SK-N-SH (cell line): ENCODE results near the gene HES1. TPM values are rescaled to one million over a fixed set of nuclear protein-coding genes. Genes with fewer than 3 reads are reported as not detected.
A peak's percentile ranks its signal among the peaks of the same experiment; 100 is the strongest.

Experiments used
- CTCF ChIA-PET: fragments of 300-600, 350-600 bp; formaldehyde crosslinking; extraction: SDS; loops from one replicate; lab custom pipeline; 2021; lab: Yijun Ruan, JAX
- POLR2A ChIA-PET: fragments of 350-600 bp; sonication (Branson Sonifier 250); formaldehyde crosslinking; extraction: SDS; loops from one replicate; lab custom pipeline; 2020; ENCODE audit warnings: antibody characterized with exemption, inconsistent platforms; lab: Yijun Ruan, JAX
- DNase-seq: peaks from one replicate; pipeline ENCODE4 v3.0.0; 2012
- H2AFZ ChIP-seq: fragments of 200-600 bp; sonication (generic); 2 replicates; pipeline ENCODE4 v1.8.1; 2016; ENCODE audit warnings: antibody characterized with exemption, mild to moderate bottlenecking, low read depth
- H3F3A ChIP-seq: fragments of 200-600 bp; sonication (generic); replicated peaks from 2 replicates; pipeline ENCODE3; 2016; ENCODE audit warnings: antibody characterized with exemption, mild to moderate bottlenecking; ENCODE audit not compliant: insufficient read depth
- H3K27ac ChIP-seq, 2 experiments: fragments of 200-500 bp in 1 of 2; fragments of 200-600 bp in 1 of 2; sonication (Bioruptor generic) in 1 of 2; sonication (generic), shearing (Covaris generic) in 1 of 2; 2 replicates each; pipeline versions ENCODE4 v1.5.1 to v1.6.1; 2014 to 2016; ENCODE audit warnings: low read depth in 2 of 2, inconsistent platforms in 1 of 2, low read length in 1 of 2, mild to moderate bottlenecking in 1 of 2, mixed read lengths in 1 of 2
- H3K27me3 ChIP-seq: fragments of 200-600 bp; sonication (generic), shearing (Covaris generic); 2 replicates; pipeline ENCODE4 v1.6.1; 2016; ENCODE audit warnings: mixed run types; ENCODE audit not compliant: insufficient read depth
- H3K36me3 ChIP-seq, 2 experiments: fragments of 200-500 bp in 1 of 2; fragments of 200-600 bp in 1 of 2; sonication (Bioruptor generic) in 1 of 2; sonication (generic) in 1 of 2; replicated peaks in 1 of 2; 2 replicates each; pipeline versions ENCODE3 to v1.5.1; 2014 to 2016; ENCODE audit warnings: low read length in 1 of 2, mild to moderate bottlenecking in 1 of 2; ENCODE audit not compliant: insufficient read depth in 2 of 2, control insufficient read depth in 1 of 2
- H3K4me1 ChIP-seq, 2 experiments: fragments of 200-500 bp in 1 of 2; fragments of 200-600 bp in 1 of 2; sonication (Bioruptor generic) in 1 of 2; sonication (generic), shearing (Covaris generic) in 1 of 2; 2 replicates each; pipeline versions ENCODE4 v1.5.1 to v1.6.1; 2014 to 2016; ENCODE audit warnings: low read depth in 1 of 2, low read length in 1 of 2, mixed run types in 1 of 2; ENCODE audit not compliant: insufficient read depth in 2 of 2, control insufficient read depth in 1 of 2
- H3K4me2 ChIP-seq: fragments of 200-600 bp; sonication (generic), shearing (Covaris generic); 2 replicates; pipeline ENCODE4 v1.6.1; 2017; ENCODE audit warnings: mixed run types
- H3K4me3 ChIP-seq, 2 experiments: fragments of 200-500 bp in 1 of 2; fragments of 200-600 bp in 1 of 2; sonication (Bioruptor generic) in 1 of 2; sonication (generic), shearing (Covaris generic) in 1 of 2; 2 replicates each; pipeline versions ENCODE4 v1.5.1 to v1.8.1; 2014 to 2016; ENCODE audit warnings: low read depth in 2 of 2, inconsistent platforms in 1 of 2, low read length in 1 of 2, mild to moderate bottlenecking in 1 of 2, mixed read lengths in 1 of 2, moderate library complexity in 1 of 2
- H3K79me2 ChIP-seq: fragments of 200-600 bp; sonication (generic); 2 replicates; pipeline ENCODE4 v1.8.1; 2017; ENCODE audit warnings: mild to moderate bottlenecking; ENCODE audit not compliant: insufficient read depth
- H3K9ac ChIP-seq: fragments of 200-600 bp; sonication (generic); 2 replicates; pipeline ENCODE4 v1.6.1; 2017; ENCODE audit warnings: mixed run types
- H3K9me2 ChIP-seq: fragments of 200-600 bp; sonication (generic); 2 replicates; pipeline ENCODE4 v1.6.1; 2017; ENCODE audit warnings: mixed run types
- H3K9me3 ChIP-seq: fragments of 200-600 bp; sonication (generic); 2 replicates; pipeline ENCODE4 v1.6.1; 2017; ENCODE audit warnings: mixed run types, mild to moderate bottlenecking, moderate library complexity
- H4K20me1 ChIP-seq: fragments of 200-600 bp; sonication (generic); 2 replicates; pipeline ENCODE4 v1.6.1; 2017; ENCODE audit warnings: mild to moderate bottlenecking, mixed run types; ENCODE audit not compliant: insufficient read depth
- ELF1 ChIP-seq: IDR thresholded peaks from 2 replicates; pipeline ENCODE4 v1.4.0; 2012
- EP300 ChIP-seq, 2 experiments: IDR thresholded peaks; 2 replicates each; pipeline versions ENCODE4 v1.4.0 to v1.6.1; 2012; ENCODE audit warnings: borderline replicate concordance in 1 of 2, low read depth in 1 of 2, low read length in 1 of 2
- FOSL2 ChIP-seq: IDR thresholded peaks from 2 replicates; pipeline ENCODE4 v1.4.0; 2012; ENCODE audit warnings: low read depth, mild to moderate bottlenecking, moderate library complexity, borderline replicate concordance
- FOXJ3 ChIP-seq: sonication (generic); formaldehyde crosslinking; IDR thresholded peaks from 2 replicates; pipeline ENCODE4 v1.5.1; 2020; ENCODE audit warnings: mild to moderate bottlenecking, missing genetic modification reagents
- FOXM1 ChIP-seq: IDR thresholded peaks from 2 replicates; pipeline ENCODE4 v1.4.0; 2012; ENCODE audit warnings: low read depth, mild to moderate bottlenecking
- GABPA ChIP-seq: IDR thresholded peaks from 2 replicates; pipeline ENCODE4 v1.4.0; 2012; ENCODE audit warnings: low read depth, mild to moderate bottlenecking
- GATA2 ChIP-seq: sonication (generic); formaldehyde crosslinking; IDR thresholded peaks from 2 replicates; pipeline ENCODE4 v1.5.0; 2020; ENCODE audit warnings: mild to moderate bottlenecking, missing genetic modification reagents
- MEF2A ChIP-seq: IDR thresholded peaks from 2 replicates; pipeline ENCODE4 v1.4.0; 2012; ENCODE audit warnings: low read depth, borderline replicate concordance
- MXI1 ChIP-seq: IDR thresholded peaks from 2 replicates; pipeline ENCODE4 v1.6.1; 2012; ENCODE audit warnings: mild to moderate bottlenecking, low read depth, low read length, improper control_type of control experiment
- POLR2AphosphoS5 ChIP-seq: IDR thresholded peaks from 2 replicates; pipeline ENCODE4 v1.6.1; 2012; ENCODE audit warnings: low read depth, low read length
- RCOR1 ChIP-seq: fragments of 150-350 bp; IDR thresholded peaks from 2 replicates; pipeline ENCODE4 v1.6.1; 2017; ENCODE audit warnings: antibody characterized with exemption, low read length
- REST ChIP-seq: IDR thresholded peaks from 2 replicates; pipeline ENCODE4 v1.6.1; 2012; ENCODE audit warnings: mild to moderate bottlenecking, low read depth, low read length, moderate library complexity
- RFX5 ChIP-seq: IDR thresholded peaks from 2 replicates; pipeline ENCODE4 v1.6.1; 2012; ENCODE audit warnings: mild to moderate bottlenecking, improper control_type of control experiment, low read length
- SIN3A ChIP-seq: IDR thresholded peaks from 2 replicates; pipeline ENCODE4 v1.6.1; 2012; ENCODE audit warnings: low read depth, mild to moderate bottlenecking, low read length, moderate library complexity, borderline replicate concordance
- SMC3 ChIP-seq: IDR thresholded peaks from 2 replicates; pipeline ENCODE4 v1.6.1; 2012; ENCODE audit warnings: low read depth, low read length, improper control_type of control experiment
- TAF1 ChIP-seq: IDR thresholded peaks from 2 replicates; pipeline ENCODE4 v1.6.1; 2012; ENCODE audit warnings: low read depth, mild to moderate bottlenecking, low read length, moderate library complexity, borderline replicate concordance
- TEAD4 ChIP-seq: IDR thresholded peaks from 2 replicates; pipeline ENCODE4 v1.4.0; 2012; ENCODE audit warnings: mild to moderate bottlenecking, borderline replicate concordance; ENCODE audit not compliant: insufficient read depth
- YY1 ChIP-seq: IDR thresholded peaks from 2 replicates; pipeline ENCODE4 v1.4.0; 2012; ENCODE audit warnings: low read depth, mild to moderate bottlenecking
- WGBS: methylation state at CpG from one replicate; pipeline ENCODE4 v1.1.6; 2017; ENCODE audit warnings: low lambda C conversion rate; 5-methylcytosine and 5-hydroxymethylcytosine counted together
- polyA plus RNA-seq, 3 experiments: library from polyadenylated mRNA; depleted of rRNA; stranded (reverse); fragments of >200 nt; gene quantifications; 2 replicates each; pipeline ENCODE4 v1.2.3, GENCODE V29; 2012
- TF ChIP-seq, protein P1 (sequence below): fragments of 200-600 bp; sonication (generic); IDR thresholded peaks from 2 replicates; pipeline ENCODE4 v1.6.1; 2017; ENCODE audit warnings: antibody characterized with exemption, mild to moderate bottlenecking, moderate library complexity
- TF ChIP-seq, protein P2 (sequence below): IDR thresholded peaks from 2 replicates; pipeline ENCODE4; 2012

HES1 gene
- polyA plus RNA-seq, 1 of the 3 experiments (the other 2 are of a cell fraction): 225 TPM

DNA sequence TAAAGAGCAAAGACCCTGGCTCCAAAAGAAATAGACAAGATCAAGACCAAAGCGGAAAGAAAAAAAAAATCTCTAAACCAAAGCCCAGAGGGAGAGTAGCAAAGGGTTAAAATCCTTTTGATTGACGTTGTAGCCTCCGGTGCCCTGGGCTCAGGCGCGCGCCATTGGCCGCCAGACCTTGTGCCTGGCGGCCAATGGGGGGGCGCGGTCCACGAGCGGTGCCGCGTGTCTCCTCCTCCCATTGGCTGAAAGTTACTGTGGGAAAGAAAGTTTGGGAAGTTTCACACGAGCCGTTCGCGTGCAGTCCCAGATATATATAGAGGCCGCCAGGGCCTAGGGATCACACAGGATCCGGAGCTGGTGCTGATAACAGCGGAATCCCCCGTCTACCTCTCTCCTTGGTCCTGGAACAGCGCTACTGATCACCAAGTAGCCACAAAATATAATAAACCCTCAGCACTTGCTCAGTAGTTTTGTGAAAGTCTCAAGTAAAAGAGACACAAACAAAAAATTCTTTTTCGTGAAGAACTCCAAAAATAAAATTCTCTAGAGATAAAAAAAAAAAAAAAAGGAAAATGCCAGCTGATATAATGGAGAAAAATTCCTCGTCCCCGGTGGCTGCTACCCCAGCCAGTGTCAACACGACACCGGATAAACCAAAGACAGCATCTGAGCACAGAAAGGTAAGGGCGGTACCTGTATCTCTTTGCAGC is at the start of gene HES1 (continued):
- no peak for TF ChIP-seq MEF2A
- no peak for TF ChIP-seq GABPA
- no peak for TF ChIP-seq TEAD4
- peak; percentile 55; the same call in 1 of the 2 replicates for TF ChIP-seq MXI1
- peak; percentile 94 for TF ChIP-seq POLR2AphosphoS5
- TF ChIP-seq YY1: peak; percentile 26; the same call in 1 of the 2 replicates
- no peak for TF ChIP-seq FOSL2
- peak; percentile 82; the same call in 1 of the 2 replicates for TF ChIP-seq RFX5
- no peak for TF ChIP-seq EP300 (IDR thresholded peaks at IDR 0.05; ENCODE audit: borderline replicate concordance in 1 of 2, low read depth in 1 of 2, low read length in 1 of 2)
- peak; percentile 85 for TF ChIP-seq TAF1
- TF ChIP-seq, protein P1, sequence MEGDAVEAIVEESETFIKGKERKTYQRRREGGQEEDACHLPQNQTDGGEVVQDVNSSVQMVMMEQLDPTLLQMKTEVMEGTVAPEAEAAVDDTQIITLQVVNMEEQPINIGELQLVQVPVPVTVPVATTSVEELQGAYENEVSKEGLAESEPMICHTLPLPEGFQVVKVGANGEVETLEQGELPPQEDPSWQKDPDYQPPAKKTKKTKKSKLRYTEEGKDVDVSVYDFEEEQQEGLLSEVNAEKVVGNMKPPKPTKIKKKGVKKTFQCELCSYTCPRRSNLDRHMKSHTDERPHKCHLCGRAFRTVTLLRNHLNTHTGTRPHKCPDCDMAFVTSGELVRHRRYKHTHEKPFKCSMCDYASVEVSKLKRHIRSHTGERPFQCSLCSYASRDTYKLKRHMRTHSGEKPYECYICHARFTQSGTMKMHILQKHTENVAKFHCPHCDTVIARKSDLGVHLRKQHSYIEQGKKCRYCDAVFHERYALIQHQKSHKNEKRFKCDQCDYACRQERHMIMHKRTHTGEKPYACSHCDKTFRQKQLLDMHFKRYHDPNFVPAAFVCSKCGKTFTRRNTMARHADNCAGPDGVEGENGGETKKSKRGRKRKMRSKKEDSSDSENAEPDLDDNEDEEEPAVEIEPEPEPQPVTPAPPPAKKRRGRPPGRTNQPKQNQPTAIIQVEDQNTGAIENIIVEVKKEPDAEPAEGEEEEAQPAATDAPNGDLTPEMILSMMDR: no peak
- TF ChIP-seq, all 33 proteins: peak for 13

- Histone ChIP-seq H3K27ac (no peak overlapping the region), H2AFZ (no peak overlapping the region), H3K9me2 (no peaks in the 10 kb centered on the region), H4K20me1 (no peaks in the 10 kb centered on the region), H3F3A (no peaks in the 10 kb centered on the region), H3K9me3 (no peaks in the 10 kb centered on the region), H3K27me3 (peaks cover 26% of the 10 kb centered on the region), H3K9ac (no peak overlapping the region), H3K4me2 (no peak overlapping the region), H3K36me3 (no peaks in the 10 kb centered on the region), H3K4me3 (no peak overlapping the region), H3K79me2 (no peaks in the 10 kb centered on the region), H3K4me1 (peaks cover 7 to 19% of the 10 kb centered on the region in 2 experiments; a peak in 2 of 4 replicates)
- no peak for DNase-seq
- POLR2A ChIA-PET: no interaction called here
- CTCF ChIA-PET: interaction anchor here (0.7 to 1.5 kb wide), 3 partner anchors 44 to 424 kb away, joined by 3 to 4 read pairs (median 3); no protein-coding TSS in a partner anchor
- 87% methylated on average over 8 of the region's 12 CpGs for WGBS
- TF ChIP-seq SIN3A (no peak), RCOR1 (no peak), EP300 (IDR thresholded peaks at IDR 0.05; ENCODE audit: borderline replicate concordance in 1 of 2, low read depth in 1 of 2, low read length in 1 of 2) (no peak), GATA2 (CRISPR knock-in tag) (no peak), MEF2A (no peak), SMC3 (no peak), FOXJ3 (CRISPR knock-in tag) (no peak), ELF1 (no peak), MXI1 (no peak), REST (no peak), FOSL2 (no peak), FOXM1 (no peak)
- TF ChIP-seq, protein P2, sequence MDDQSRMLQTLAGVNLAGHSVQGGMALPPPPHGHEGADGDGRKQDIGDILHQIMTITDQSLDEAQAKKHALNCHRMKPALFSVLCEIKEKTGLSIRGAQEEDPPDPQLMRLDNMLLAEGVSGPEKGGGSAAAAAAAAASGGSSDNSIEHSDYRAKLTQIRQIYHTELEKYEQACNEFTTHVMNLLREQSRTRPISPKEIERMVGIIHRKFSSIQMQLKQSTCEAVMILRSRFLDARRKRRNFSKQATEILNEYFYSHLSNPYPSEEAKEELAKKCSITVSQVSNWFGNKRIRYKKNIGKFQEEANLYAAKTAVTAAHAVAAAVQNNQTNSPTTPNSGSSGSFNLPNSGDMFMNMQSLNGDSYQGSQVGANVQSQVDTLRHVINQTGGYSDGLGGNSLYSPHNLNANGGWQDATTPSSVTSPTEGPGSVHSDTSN: no peak
- TF ChIP-seq, protein P1: no peak
Observed at GRCh38 chr3:194086388-194087075, 49.4 kb upstream of the HES1 start.
